ENCODE results near the gene DENND1A.

- TF ChIP-seq CTCF (IDR thresholded peaks at IDR 0.05) (no peak), POLR2AphosphoS5 (IDR thresholded peaks at IDR 0.05) (no peak)
Measured at GRCh38 chr9:123421801-123422455, 508.0 kb downstream of the DENND1A start.
